Measurements from ENCODE around the gene OR4D9. TPM values are rescaled to one million over a fixed set of nuclear protein-coding genes. Genes with fewer than 3 reads are reported as not detected.

Gene OR4D9
- total RNA-seq, 1 experiment from 2014 or later, result not detected

GRCh38 chr11:59560290-59560701 lies 49.0 kb downstream of the OR4D9 start:
- Histone ChIP-seq H3K4me2 (ENCODE audit: low read depth, low read length, poor library complexity, severe bottlenecking) (peak overlapping the region; percentile 94), H3K4me1 (ENCODE audit: low read length) (peaks cover 32% of the 10 kb centered on the region), H2AFZ (ENCODE audit: low read length) (peak overlapping the region; percentile 99), H3K27ac (ENCODE audit: low read length) (0 out of 2 replicates have a peak overlapping the region, but pooled peaks have one; percentile 22), H3K9me3 (ENCODE audit: low read length) (no peaks in the 10 kb centered on the region), H3K36me3 (ENCODE audit: insufficient read depth, low read length) (no peaks in the 10 kb centered on the region), H3K79me2 (ENCODE audit: low read length) (no peaks in the 10 kb centered on the region), H3K9ac (ENCODE audit: low read length) (peak overlapping the region; percentile 83), H3K27me3 (ENCODE audit: low read length) (no peaks in the 10 kb centered on the region), H3K9me2 (replicated peaks; ENCODE audit: insufficient read depth, low read length) (no peaks in the 10 kb centered on the region), H4K20me1 (ENCODE audit: insufficient read depth, low read depth, low read length) (no peaks in the 10 kb centered on the region), H3K4me3 (ENCODE audit: low read length) (peak overlapping the region; percentile 87)
- peak; percentile 92 for DNase-seq

- H3K27me3 ChIP-seq (ENCODE audit: low read length), result no peaks in the 10 kb centered on the region
Observed at GRCh38 chr11:59560702-59561473, 49.5 kb downstream of the OR4D9 start.

GRCh38 chr11:59562292-59562691 lies 51.0 kb downstream of the OR4D9 start:
- H4K20me1 ChIP-seq (ENCODE audit: insufficient read depth, low read depth, low read length), result no peaks in the 10 kb centered on the region
- no peak overlapping the region for H3K4me3 ChIP-seq (ENCODE audit: low read length)
- H3K79me2 ChIP-seq (ENCODE audit: low read length), result no peaks in the 10 kb centered on the region
- H3K9me2 ChIP-seq (replicated peaks; ENCODE audit: insufficient read depth, low read length), result no peaks in the 10 kb centered on the region
- H3K9me3 ChIP-seq (ENCODE audit: low read length), result no peaks in the 10 kb centered on the region
- peaks cover 33% of the 10 kb centered on the region for H3K4me1 ChIP-seq (ENCODE audit: low read length)
- no peak overlapping the region for H3K4me2 ChIP-seq (ENCODE audit: low read depth, low read length, poor library complexity, severe bottlenecking)
- H3K27ac ChIP-seq (ENCODE audit: low read length), result no peak overlapping the region
- H2AFZ ChIP-seq (ENCODE audit: low read length), result no peak overlapping the region
- no peak for DNase-seq
- no peak overlapping the region for H3K9ac ChIP-seq (ENCODE audit: low read length)
- no peaks in the 10 kb centered on the region for H3K27me3 ChIP-seq (ENCODE audit: low read length)
- no peaks in the 10 kb centered on the region for H3K36me3 ChIP-seq (ENCODE audit: insufficient read depth, low read length)

More at GRCh38 chr11:59560702-59561473, 49.5 kb downstream of the OR4D9 start:
- Histone ChIP-seq H4K20me1 (ENCODE audit: insufficient read depth, low read depth, low read length) (no peaks in the 10 kb centered on the region), H3K36me3 (ENCODE audit: insufficient read depth, low read length) (no peaks in the 10 kb centered on the region), H2AFZ (ENCODE audit: low read length) (peak overlapping the region; percentile 99), H3K9me2 (replicated peaks; ENCODE audit: insufficient read depth, low read length) (no peaks in the 10 kb centered on the region), H3K79me2 (ENCODE audit: low read length) (no peaks in the 10 kb centered on the region), H3K27ac (ENCODE audit: low read length) (0 out of 2 replicates have a peak overlapping the region, but pooled peaks have one; percentile 22), H3K4me2 (ENCODE audit: low read depth, low read length, poor library complexity, severe bottlenecking) (peak overlapping the region; percentile 94), H3K9ac (ENCODE audit: low read length) (peak overlapping the region; percentile 83), H3K4me3 (ENCODE audit: low read length) (peak overlapping the region; percentile 87), H3K4me1 (ENCODE audit: low read length) (peaks cover 38% of the 10 kb centered on the region), H3K9me3 (ENCODE audit: low read length) (no peaks in the 10 kb centered on the region)
- peak; percentile 93 for DNase-seq

Other genes starting within 250 kb of the OR4D9 start
- gene OR5AN1, start 152.6 kb upstream of the OR4D9 start, total RNA-seq (2014; rRNA removed; shearing (Covaris generic); ENCODE audit: low replicate concordance), result 0.04 and 0.45 TPM in 2 replicates
- not detected in 2 replicates for gene OR5A2, start 85.1 kb upstream of the OR4D9 start, total RNA-seq (2014; rRNA removed; shearing (Covaris generic); ENCODE audit: low replicate concordance)
- gene OR5A1, start 75.1 kb upstream of the OR4D9 start, total RNA-seq (2014; rRNA removed; shearing (Covaris generic); ENCODE audit: low replicate concordance), result 0.04 and 0.07 TPM in 2 replicates
- gene OR4D6, start 54.6 kb upstream of the OR4D9 start, total RNA-seq (2014; rRNA removed; shearing (Covaris generic); ENCODE audit: low replicate concordance), result not detected in 2 replicates
- not detected in 2 replicates for gene OR4D10, start 38.2 kb upstream of the OR4D9 start, total RNA-seq (2014; rRNA removed; shearing (Covaris generic); ENCODE audit: low replicate concordance)
- gene OR4D11, start 8.0 kb upstream of the OR4D9 start, total RNA-seq (2014; rRNA removed; shearing (Covaris generic); ENCODE audit: low replicate concordance), result not detected in 2 replicates
- 17.2 and 29.7 TPM in 2 replicates for gene OSBP, start 104.2 kb downstream of the OR4D9 start, total RNA-seq (2014; rRNA removed; shearing (Covaris generic); ENCODE audit: low replicate concordance)
- gene PATL1, start 157.5 kb downstream of the OR4D9 start, total RNA-seq (2014; rRNA removed; shearing (Covaris generic); ENCODE audit: low replicate concordance), result 14.2 and 31.9 TPM in 2 replicates
- gene OR10V1, start 202.3 kb downstream of the OR4D9 start, total RNA-seq (2014; rRNA removed; shearing (Covaris generic); ENCODE audit: low replicate concordance), result not detected in 2 replicates
- 7.9 and 14.6 TPM in 2 replicates for gene STX3, start 243.8 kb downstream of the OR4D9 start, total RNA-seq (2014; rRNA removed; shearing (Covaris generic); ENCODE audit: low replicate concordance)

All from Karpas-422 (cell line).